Common myeloid progenitor, CD34-positive (primary cell): ENCODE results near the gene KDM4C.
A peak's percentile ranks its signal among the peaks of the same experiment; 100 is the strongest.

Experiments used
- CTCF ChIA-PET: fragments of 350-600 bp; sonication (Branson Sonifier 250); formaldehyde crosslinking; loops from one replicate; lab custom pipeline; 2021; ENCODE audit warnings: antibody characterized with exemption; lab: Charles Lee
- POLR2A ChIA-PET: fragments of 350-600 bp; sonication (Branson Sonifier 250); formaldehyde crosslinking; loops from one replicate; lab custom pipeline; 2021; ENCODE audit warnings: antibody characterized with exemption; lab: Charles Lee
- DNase-seq, 3 donors: peaks; one replicate each; pipeline versions ENCODE4 v3.0.0 to v3.0.0-alpha.2; 2013
- H3K27ac ChIP-seq, 2 experiments: 1 replicate in 1 of 2; 2 replicates in 1 of 2; pipeline ENCODE4 v1.7.0; 2013; ENCODE audit warnings: inconsistent platforms in 2 of 2, low read length in 2 of 2, mild to moderate bottlenecking in 2 of 2, low read depth in 1 of 2, moderate library complexity in 1 of 2; ENCODE audit not compliant: severe bottlenecking in 2 of 2, insufficient read depth in 1 of 2, poor library complexity in 1 of 2
- H3K27me3 ChIP-seq, 5 experiments: replicated peaks in 2 of 5; 1 replicate in 3 of 5; 2 replicates in 2 of 5; pipeline versions ENCODE4 v1.6.1 to v1.7.0; 2013; ENCODE audit warnings: low read length in 4 of 5, mild to moderate bottlenecking in 2 of 5, moderate library complexity in 2 of 5, inconsistent platforms in 1 of 5; ENCODE audit not compliant: insufficient read depth in 5 of 5, control insufficient read depth in 4 of 5
- H3K36me3 ChIP-seq, 4 experiments: 1 replicate in 2 of 4; 2 replicates in 2 of 4; pipeline versions ENCODE4 v1.6.1 to v1.7.0; 2013; ENCODE audit warnings: low read length in 3 of 4, control low read depth in 1 of 4, mild to moderate bottlenecking in 1 of 4; ENCODE audit not compliant: control insufficient read depth in 4 of 4, insufficient read depth in 4 of 4
- H3K4me1 ChIP-seq, 4 experiments: 1 replicate in 3 of 4; 2 replicates in 1 of 4; pipeline versions ENCODE4 v1.6.1 to v1.7.1; 2013; ENCODE audit warnings: low read length in 3 of 4, mild to moderate bottlenecking in 3 of 4, control low read depth in 1 of 4, inconsistent platforms in 1 of 4, moderate library complexity in 1 of 4; ENCODE audit not compliant: control insufficient read depth in 4 of 4, insufficient read depth in 4 of 4; ENCODE audit errors: control extremely low read depth in 1 of 4
- H3K4me3 ChIP-seq, 7 experiments: 1 replicate in 4 of 7; 2 replicates in 3 of 7; pipeline versions ENCODE4 v1.5.1 to v1.7.0; 2013; ENCODE audit warnings: mild to moderate bottlenecking in 7 of 7, low read length in 6 of 7, moderate library complexity in 6 of 7, inconsistent platforms in 2 of 7, low read depth in 2 of 7, control low read depth in 1 of 7; ENCODE audit not compliant: insufficient read depth in 4 of 7, control insufficient read depth in 1 of 7; ENCODE audit errors: extremely low read depth in 1 of 7
- H3K9me3 ChIP-seq, 5 experiments: 1 replicate in 4 of 5; 2 replicates in 1 of 5; pipeline versions ENCODE4 v1.6.1 to v1.7.1; 2013; ENCODE audit warnings: low read length in 4 of 5, mild to moderate bottlenecking in 2 of 5, inconsistent platforms in 1 of 5, low read depth in 1 of 5, moderate library complexity in 1 of 5; ENCODE audit not compliant: control insufficient read depth in 4 of 5, insufficient read depth in 2 of 5; ENCODE audit errors: control extremely low read depth in 1 of 5
- WGBS: methylation state at CpG from one replicate; pipeline ENCODE4 v1.1.5; 2013; ENCODE audit not compliant: insufficient coverage; 5-methylcytosine and 5-hydroxymethylcytosine counted together

KDM4C gene

DNA sequence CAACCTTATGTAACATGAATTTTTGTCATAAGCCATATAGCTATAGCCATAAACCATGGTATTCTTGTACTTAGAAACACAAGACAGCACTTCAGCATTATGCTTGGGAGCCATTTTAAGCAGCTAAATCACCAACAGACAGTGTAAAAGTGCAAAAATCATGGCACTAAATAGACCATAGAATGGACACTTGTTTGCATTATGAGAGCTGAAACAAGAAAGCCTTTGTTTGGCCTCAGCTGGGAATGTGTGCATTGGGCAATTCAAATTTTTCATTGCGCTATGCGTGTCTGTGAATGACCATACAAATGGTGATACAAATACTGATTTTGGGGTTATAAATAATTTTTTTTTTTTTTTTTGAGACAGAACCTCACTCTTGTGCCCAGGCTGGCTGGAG is 23.7 kb downstream of the KDM4C start:
- H3K4me3 ChIP-seq, result no peak overlapping the region

GRCh38 chr9:6782345-6782744 is 24.6 kb downstream of the KDM4C start:
- POLR2A ChIA-PET, result no interaction called here
- Histone ChIP-seq H3K27ac (no peak overlapping the region), H3K27me3 (no peaks in the 10 kb centered on the region), H3K9me3 (no peaks in the 10 kb centered on the region), H3K36me3 (no peaks in the 10 kb centered on the region), H3K4me1 (peaks cover 0 to 22% (median 10%) of the 10 kb centered on the region in 4 experiments), H3K4me3 (no peak overlapping the region)
- CTCF ChIA-PET, result interaction anchor here (1.0 kb wide), 1 partner anchor 14 kb away, joined by 3 read pairs; no protein-coding TSS in a partner anchor
- no peak for DNase-seq
- 100% methylated on average over 6 of the region's 6 CpGs for whole genome bisulfite sequencing

More for the DNA sequence above, 23.7 kb downstream of the KDM4C start:
- Histone ChIP-seq H3K9me3 (no peaks in the 10 kb centered on the region), H3K36me3 (no peaks in the 10 kb centered on the region), H3K27me3 (no peaks in the 10 kb centered on the region), H3K4me1 (peaks cover 0 to 22% (median 10%) of the 10 kb centered on the region in 4 experiments), H3K27ac (no peak overlapping the region)
- CTCF ChIA-PET, result interaction anchor here (1.7 kb wide), 1 partner anchor 104 kb away, joined by 3 read pairs; no protein-coding TSS in a partner anchor
- POLR2A ChIA-PET, result no interaction called here
- no CpG with 5 or more reads among the region's 2 CpGs for WGBS
- no peak for DNase-seq

GRCh38 chr9:6782981-6783380 is 25.2 kb downstream of the KDM4C start:
- CTCF ChIA-PET, result interaction anchor here (1.0 kb wide), 1 partner anchor 14 kb away, joined by 3 read pairs; no protein-coding TSS in a partner anchor
- no peaks in the 10 kb centered on the region for H3K27me3 ChIP-seq
- no peak overlapping the region for H3K27ac ChIP-seq
- H3K9me3 ChIP-seq, result no peaks in the 10 kb centered on the region
- 80% methylated on average over 1 of the region's 3 CpGs for WGBS
- POLR2A ChIA-PET, result interaction anchor here (0.6 kb wide), 1 partner anchor 83 kb away, joined by 6 read pairs; no protein-coding TSS in a partner anchor
- peak in 2 of 3 donors; percentile 67 to 75 for DNase-seq
- no peaks in the 10 kb centered on the region for H3K36me3 ChIP-seq
- H3K4me3 ChIP-seq, result no peak overlapping the region
- H3K4me1 ChIP-seq, result peaks cover 0 to 22% (median 10%) of the 10 kb centered on the region in 4 experiments

DNA sequence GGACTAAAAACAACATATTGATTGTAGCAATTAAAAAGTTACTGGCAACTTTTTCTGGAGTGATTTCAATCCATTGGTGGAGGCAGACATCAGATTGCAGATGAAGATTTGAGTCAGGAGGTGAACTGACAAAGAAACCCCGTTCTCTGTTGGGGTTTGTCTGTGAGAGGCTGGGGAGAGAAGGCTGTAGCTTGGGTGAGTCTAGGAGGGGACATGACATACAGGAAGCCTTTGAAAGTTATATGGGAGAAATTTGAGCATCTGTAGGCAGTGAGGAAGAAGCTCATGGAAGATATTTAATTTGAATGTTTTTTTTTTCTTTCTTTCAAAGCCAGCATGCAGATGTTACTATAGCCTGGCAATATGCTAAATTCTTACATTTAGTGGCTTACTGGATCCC is 26.0 kb downstream of the KDM4C start:
- ChIA-PET POLR2A (no interaction called here), CTCF (interaction anchor here (0.7 to 1.6 kb wide), 2 partner anchors 17 to 34 kb away, joined by 3 to 5 read pairs; no protein-coding TSS in a partner anchor)
- Histone ChIP-seq H3K27ac (no peak overlapping the region), H3K9me3 (no peaks in the 10 kb centered on the region), H3K27me3 (no peaks in the 10 kb centered on the region), H3K4me1 (peaks cover 0 to 22% (median 10%) of the 10 kb centered on the region in 4 experiments), H3K36me3 (no peaks in the 10 kb centered on the region), H3K4me3 (no peak overlapping the region)
- 100% methylated on average over 1 of the region's 1 CpG for WGBS
- DNase-seq, result no peak

DNA sequence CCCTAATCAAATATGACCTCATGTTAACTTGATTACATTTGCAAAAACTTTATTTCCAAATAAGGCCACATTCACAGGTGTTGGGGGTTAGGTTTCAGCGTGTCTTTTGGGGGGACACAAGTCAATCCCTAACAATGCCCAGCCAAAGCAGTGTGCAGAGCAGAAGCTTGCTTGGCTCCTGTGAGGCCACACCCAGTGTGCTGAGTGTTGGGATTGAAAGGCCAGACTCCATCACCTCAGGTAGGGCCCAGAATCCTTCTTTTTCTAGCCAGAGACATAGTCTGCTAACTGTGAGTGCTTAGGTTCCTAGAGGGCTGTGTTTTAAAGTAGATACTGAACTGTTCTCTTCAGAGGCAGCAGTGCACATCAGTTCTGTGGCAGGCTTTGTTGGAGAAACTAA is 27.9 kb downstream of the KDM4C start:
- CTCF ChIA-PET, result no interaction called here
- WGBS, result 100% methylated on average over 1 of the region's 1 CpG

GRCh38 chr9:6787793-6788161 is 30.0 kb downstream of the KDM4C start:
- DNase-seq, result no peak
- POLR2A ChIA-PET, result no interaction called here
- CTCF ChIA-PET, result no interaction called here
- peaks cover 0 to 2% (median under 1%) of the 10 kb centered on the region in 4 experiments for H3K36me3 ChIP-seq
- H3K9me3 ChIP-seq, result no peaks in the 10 kb centered on the region
- 91% methylated on average over 3 of the region's 3 CpGs for WGBS
- H3K4me3 ChIP-seq, result no peak overlapping the region
- H3K27ac ChIP-seq, result no peak overlapping the region
- no peaks in the 10 kb centered on the region for H3K27me3 ChIP-seq
- peaks cover 0 to 22% (median 7%) of the 10 kb centered on the region in 4 experiments for H3K4me1 ChIP-seq

More for the DNA sequence above, 27.9 kb downstream of the KDM4C start:
- no peak overlapping the region for H3K27ac ChIP-seq
- DNase-seq, result no peak
- H3K4me1 ChIP-seq, result peaks cover 0 to 22% (median 10%) of the 10 kb centered on the region in 4 experiments
- H3K4me3 ChIP-seq, result no peak overlapping the region
- no peaks in the 10 kb centered on the region for H3K27me3 ChIP-seq
- no peaks in the 10 kb centered on the region for H3K9me3 ChIP-seq
- no peaks in the 10 kb centered on the region for H3K36me3 ChIP-seq
- POLR2A ChIA-PET, result no interaction called here

GRCh38 chr9:6788162-6789016 is 30.6 kb downstream of the KDM4C start:
- 96% methylated on average over 8 of the region's 8 CpGs for WGBS
- POLR2A ChIA-PET, result no interaction called here
- H3K27ac ChIP-seq, result no peak overlapping the region
- CTCF ChIA-PET, result no interaction called here
- no peak for DNase-seq
- no peaks in the 10 kb centered on the region for H3K27me3 ChIP-seq
- H3K36me3 ChIP-seq, result peaks cover 0 to 6% (median 2%) of the 10 kb centered on the region in 4 experiments
- no peak overlapping the region for H3K4me3 ChIP-seq
- peaks cover 0 to 18% (median 3%) of the 10 kb centered on the region in 4 experiments for H3K4me1 ChIP-seq
- H3K9me3 ChIP-seq, result no peaks in the 10 kb centered on the region
